Smooth muscle cell of the brain vasculature (primary cell): ENCODE results near the gene CNKSR1.

Experiments
- DNase-seq: peaks from one replicate; pipeline ENCODE4 v3.0.0-alpha.2; 2012; ENCODE audit warnings: low read depth, low spot score

The CNKSR1 gene, protein sequence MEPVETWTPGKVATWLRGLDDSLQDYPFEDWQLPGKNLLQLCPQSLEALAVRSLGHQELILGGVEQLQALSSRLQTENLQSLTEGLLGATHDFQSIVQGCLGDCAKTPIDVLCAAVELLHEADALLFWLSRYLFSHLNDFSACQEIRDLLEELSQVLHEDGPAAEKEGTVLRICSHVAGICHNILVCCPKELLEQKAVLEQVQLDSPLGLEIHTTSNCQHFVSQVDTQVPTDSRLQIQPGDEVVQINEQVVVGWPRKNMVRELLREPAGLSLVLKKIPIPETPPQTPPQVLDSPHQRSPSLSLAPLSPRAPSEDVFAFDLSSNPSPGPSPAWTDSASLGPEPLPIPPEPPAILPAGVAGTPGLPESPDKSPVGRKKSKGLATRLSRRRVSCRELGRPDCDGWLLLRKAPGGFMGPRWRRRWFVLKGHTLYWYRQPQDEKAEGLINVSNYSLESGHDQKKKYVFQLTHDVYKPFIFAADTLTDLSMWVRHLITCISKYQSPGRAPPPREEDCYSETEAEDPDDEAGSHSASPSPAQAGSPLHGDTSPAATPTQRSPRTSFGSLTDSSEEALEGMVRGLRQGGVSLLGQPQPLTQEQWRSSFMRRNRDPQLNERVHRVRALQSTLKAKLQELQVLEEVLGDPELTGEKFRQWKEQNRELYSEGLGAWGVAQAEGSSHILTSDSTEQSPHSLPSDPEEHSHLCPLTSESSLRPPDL

DNA sequence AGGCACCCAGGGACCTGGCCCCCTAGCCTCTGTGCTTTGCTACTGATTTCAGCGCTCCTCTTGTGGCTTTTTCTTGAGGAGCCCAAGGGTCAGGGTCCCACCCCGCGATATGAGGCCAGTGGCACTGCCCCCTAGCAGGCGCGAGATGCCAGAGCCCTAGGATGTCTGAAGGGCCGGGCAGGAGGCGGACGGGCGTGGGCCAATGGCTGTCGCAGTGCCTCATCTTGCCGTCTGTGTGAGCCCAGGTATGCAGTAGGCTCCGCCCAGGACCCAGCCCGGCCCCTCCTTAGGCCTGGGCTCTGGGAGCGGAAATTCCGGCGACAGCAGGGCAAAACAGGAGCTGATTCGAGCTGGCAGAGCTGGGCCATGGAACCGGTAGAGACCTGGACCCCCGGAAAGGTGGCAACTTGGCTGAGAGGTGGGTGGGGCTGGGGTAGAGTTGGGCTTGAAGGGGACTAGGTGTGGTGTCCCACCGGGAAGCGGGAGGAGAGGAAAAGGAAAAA is at the start of gene CNKSR1:
TSS of gene CNKSR1 (plus strand) at position 310 of the 503 bp plus-strand sequence. CDS start at position 367, 57 bp downstream.
- no peak for DNase-seq

DNA sequence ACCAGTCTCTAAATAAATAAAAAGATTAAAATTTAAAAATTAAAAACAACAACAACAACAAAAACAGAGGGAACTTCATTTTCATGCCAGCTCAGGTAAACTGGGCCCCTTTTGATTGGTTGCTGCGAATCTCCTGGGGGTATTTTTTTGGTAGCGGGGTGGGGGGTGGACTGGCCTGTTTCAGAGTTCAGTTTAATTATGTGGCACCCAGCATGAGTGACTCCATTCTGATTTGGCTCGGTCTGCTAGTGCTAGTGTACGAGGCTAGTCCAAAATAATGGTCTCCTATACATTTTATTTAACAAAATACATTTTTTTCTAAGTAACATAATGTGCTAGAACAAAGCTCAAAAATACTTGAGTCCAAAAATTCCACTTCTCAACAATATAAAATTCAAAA is 47.5 kb upstream of the CNKSR1 start:
- no peak for DNase-seq

DNA sequence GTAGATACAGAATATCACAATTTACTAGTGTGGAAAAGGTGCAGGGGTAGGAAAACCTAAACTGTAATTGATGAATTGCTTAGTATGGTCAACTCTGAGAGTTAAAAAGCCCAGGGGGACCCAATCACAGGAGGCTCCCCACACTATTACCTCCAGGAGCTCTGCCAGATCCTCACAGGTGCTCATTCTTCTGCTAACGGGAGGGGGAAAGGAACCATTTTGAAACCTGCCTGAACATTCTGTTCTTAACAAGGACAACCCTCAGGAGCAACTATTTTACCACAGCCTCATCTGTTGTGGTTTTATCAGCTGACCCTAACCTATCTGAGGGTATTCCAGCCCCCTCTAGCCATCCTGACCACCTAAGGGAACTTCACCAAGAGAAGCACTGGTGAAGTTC is 46.6 kb upstream of the CNKSR1 start:
- no peak for DNase-seq

DNA sequence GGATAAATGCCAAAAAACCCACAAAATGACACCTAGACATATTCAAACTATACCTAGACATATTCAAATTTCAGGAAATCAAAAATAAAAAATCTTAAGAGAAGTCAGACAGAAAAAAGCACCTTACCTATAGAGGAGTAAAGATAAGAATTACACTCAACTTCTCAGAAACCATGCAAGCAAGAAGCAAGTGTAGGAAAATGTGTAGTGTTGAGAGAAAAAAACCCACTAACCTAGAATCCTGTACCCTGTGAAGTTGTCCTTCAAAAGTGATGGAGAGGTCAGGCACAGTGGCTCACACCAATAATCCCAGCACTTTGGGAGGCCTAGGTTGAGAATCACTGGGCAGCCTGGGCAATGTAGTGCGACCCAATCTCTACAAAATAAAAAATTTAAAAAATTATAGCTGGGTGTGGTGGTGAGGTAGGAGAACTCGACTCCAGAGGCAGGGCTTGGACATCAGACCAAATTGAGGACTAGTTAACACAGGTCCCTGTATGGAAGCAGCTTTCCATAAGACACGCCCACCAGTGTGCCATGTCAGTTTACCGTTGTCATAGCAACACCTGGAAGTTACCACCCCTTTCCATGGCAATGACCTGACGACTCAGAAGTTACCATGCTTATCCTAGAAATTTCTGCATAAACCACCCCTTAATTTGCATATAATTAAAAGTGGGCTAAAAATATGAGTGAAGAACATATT is 45.0 kb upstream of the CNKSR1 start:
- DNase-seq, result no peak

DNA sequence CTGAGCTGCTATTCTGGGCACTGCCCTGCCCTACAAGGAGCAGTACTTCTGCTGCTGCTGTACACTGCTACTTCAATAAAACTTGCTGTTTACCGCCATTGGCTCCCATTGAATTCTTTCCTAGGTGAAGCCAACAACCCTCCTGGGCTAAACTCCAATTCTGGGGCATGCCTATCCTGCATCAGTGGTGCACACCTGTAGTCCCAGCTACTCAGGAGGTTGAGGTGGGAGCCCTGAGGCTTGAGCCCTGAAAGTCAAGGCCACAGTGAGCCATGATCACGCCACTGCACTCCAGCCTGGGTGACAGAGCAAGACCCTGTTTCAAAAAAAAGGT is 44.5 kb upstream of the CNKSR1 start:
- no peak for DNase-seq

DNA sequence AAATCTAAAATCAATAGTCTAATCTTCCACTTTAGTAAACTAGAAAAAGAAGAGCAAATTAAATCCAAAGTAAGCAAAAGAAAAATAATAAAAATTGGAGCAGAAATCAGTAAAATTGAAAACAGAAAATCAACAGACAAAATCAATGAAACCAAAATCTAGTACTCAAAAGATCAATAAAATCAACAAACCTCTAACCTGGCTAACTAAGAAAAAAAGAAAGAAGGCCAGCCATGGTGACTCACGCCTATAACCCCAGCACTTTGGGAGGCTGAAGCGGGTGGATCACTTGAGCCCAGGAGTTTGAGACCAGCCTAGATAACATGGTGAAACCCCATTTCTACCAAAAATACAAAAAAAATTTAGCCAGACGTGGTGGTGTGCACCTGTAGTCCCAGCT is 42.8 kb upstream of the CNKSR1 start:
- no peak for DNase-seq

DNA sequence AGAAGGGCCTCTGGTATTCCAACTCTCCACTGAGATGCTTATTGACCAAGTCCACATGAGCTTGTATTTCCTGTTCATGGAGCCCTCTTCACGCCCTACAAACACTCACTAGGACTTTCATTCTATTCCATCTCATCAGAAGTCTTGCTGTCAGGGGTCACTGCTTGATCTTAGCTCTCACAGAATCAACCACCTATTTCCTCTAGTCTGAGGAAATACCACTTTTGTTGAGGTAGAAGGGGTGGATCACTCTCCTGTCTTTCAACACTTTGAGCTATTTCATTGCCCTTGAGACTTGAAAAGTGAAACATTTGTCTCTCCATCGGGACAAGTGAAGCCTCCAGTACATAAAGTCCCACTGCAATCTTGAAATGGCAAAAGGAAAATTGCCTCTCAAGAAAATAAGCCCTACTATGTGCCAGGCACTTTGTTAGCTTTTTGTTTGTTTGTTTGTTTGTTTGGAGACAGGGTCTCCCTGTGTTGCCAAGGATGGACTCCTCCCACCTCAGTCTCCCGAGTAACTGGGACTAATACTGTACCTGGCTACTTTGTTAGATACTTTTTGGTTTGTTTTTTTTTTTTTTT is 38.2 kb upstream of the CNKSR1 start:
- no peak for DNase-seq

DNA sequence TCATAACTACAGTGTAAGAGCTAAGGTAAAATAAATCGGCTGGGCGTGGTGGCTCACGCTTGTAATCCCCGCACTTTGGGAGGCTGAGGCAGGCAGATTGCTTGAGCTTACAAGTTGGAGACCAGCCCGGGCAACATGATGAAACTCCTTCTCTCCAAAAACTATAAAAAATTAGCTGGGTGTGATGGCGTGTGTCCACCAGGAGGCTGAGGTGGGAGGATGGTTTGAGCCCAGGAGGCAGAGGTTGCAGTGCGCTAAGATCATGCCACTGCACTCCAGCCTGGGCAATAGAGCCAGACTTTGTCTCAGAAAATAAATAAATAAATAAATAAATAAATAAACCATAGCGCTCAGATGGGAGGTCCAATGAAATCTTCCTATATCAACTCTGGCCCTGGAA is 35.1 kb upstream of the CNKSR1 start:
- no peak for DNase-seq

DNA sequence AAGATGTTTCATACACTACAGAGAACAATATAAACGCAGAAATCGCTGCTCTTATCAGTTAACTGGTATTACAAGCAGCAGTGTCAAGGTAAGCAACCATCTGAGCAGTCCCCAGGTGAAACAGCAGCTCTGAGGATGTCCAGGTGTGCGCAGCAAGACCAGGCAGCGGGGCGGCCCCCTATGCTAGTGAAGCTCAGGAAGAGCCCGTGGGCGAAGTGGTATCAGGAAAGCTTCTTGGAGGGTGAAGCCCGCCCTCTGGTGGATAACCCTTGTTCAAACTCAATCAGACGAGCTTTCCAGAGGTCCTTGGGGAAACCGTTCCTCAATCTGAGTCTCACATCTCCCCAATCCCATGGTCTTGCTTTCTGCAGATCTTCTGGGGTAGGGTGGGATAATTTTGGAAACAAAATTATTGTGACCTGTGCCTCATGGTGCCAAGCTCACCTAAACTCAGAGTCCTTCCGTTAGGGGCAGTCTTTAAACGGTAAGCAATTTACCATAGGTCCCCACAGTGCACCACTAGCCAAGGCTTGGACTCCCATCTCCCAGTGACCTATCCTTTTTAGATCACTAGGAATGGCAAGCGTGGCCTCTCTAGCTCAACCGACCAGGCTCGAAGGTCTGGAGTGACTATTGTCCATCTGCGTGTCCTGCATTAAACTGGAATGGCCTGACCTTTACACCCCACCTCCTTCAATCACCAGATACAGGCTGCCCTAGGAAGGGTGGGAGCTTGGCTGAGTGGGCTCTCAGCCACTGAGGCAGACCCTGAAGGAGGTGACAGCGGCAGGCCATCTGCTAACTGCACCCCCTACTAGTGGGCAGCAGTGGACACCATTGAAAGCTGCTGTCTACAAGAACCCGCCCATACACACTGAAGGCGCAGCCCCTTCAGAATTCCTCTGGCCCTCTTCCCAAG is 32.0 kb upstream of the CNKSR1 start:
- peak; percentile 51 for DNase-seq

DNA sequence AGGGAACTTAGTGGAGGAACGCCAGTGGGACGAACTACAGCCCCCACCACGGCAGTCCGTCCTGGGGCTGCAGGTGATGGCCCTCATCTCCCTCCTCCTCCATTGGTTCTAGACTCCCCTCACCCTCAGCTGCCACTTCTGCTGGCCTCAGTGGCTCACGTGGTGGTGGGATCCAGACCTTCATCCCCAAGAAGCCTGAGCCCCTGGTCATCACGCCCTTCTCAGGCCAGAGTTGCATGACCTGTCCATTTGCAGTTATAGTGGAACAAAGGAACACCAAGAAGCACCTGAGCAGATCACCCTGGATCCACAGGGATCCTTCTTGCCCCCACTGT is 31.4 kb upstream of the CNKSR1 start:
- no peak for DNase-seq

DNA sequence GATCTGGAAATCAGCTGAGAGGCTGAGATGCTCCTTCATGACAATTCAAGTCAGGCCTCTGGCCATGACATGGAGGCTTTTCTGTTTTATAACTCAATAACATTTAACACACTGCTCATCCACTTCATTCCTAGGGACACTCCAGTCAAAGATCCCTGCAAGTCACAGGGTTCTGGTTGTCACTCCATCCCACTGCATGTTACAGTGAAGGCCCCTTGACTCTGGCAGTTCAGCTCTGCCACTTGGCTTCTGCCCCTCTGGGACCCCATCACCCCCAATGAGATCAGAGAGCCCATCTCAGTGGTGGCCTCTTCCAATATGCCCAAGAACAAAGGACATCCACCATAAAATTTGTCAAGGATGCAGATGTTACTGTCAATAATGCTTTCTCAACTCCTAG is 28.4 kb upstream of the CNKSR1 start:
- no peak for DNase-seq

DNA sequence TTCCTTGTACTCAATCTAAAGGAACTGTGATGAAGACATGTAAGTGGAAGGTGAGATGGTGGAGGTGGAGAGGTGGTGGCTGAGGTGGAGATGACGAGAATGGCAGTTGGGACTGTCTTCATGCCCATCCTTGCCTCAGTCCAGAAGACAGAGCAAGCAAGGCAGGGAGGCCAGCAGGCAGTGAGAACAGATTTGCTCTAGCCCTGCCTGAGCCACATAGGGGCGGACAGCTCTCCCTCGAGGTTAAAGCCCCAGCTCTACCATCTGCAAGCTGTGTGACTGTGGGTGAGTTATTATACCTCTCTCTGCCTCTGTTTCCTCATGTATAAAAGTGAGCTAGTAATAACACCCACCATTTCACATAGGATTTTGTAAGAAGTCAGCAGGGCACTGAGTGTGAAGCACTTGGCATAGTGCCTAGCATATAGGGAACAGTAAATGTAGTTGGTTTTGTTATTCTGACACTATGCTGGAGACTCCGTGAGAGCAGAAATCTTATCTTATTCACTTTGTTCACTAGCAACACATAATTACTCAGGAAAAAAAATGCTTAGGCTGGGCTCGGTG is 23.2 kb upstream of the CNKSR1 start:
- DNase-seq, result no peak

DNA sequence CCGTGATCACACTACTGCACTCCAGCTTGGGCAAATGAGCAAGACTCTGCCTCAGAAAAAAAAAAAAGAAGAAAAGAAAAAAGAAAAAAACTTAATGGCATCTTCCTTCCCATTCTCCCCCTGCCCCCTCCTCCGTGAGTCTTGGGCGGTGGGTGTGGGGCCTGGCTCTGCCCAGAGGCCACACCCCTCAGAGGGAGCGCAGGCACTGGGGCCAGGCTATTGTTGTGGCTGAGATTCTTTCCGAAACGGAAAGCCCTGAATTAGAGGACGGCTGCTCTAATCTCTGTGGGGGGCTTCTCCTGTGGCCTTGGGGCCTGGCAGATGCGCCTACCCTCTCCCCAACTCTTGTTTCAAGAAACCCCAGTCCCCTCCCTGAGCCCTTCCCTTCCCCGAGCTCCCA is 22.5 kb upstream of the CNKSR1 start:
- no peak for DNase-seq

DNA sequence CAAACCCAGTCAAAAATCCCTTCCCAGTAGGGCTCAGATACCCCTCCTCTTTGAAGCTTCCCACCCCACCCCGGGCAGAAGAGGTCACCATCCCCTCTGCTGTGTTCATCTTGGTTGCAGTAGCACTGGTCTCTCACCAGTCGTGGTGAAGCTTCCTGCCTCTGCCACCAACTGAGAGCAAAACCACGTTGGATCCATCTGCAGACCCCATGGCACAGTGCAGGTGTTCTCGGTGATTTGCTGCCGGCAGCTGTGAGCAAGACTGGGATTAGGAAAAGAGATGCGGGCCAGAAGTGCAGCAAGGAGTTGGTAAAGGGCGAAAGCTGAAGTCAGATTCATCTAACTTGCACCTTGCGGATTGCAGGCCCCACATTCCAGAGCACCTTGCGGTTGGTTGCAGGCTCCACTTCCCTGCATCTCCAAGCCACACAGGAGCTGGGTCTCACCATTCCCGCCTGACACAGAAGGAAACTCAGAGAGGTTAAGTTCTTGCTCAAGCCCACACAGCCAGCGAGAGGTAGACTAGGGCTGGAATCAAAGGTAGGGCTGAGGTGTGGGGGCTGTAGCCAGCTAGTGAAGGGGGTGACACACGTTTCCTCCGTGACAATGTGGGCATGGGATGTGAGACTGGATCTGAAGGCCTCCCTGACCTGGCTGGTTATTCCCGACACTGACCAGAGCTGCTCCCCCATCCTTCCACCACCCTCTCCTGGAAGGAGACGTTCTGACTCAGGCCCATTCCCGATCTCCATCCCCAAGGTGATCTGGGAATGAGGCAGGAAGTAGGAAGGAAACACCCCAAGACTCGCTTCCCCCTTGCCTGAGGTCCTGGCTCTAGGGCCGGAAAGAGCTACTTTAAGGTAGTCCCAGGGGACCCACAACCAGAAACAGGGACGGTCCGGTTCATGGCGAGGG is 21.7 kb upstream of the CNKSR1 start:
- DNase-seq, result no peak

DNA sequence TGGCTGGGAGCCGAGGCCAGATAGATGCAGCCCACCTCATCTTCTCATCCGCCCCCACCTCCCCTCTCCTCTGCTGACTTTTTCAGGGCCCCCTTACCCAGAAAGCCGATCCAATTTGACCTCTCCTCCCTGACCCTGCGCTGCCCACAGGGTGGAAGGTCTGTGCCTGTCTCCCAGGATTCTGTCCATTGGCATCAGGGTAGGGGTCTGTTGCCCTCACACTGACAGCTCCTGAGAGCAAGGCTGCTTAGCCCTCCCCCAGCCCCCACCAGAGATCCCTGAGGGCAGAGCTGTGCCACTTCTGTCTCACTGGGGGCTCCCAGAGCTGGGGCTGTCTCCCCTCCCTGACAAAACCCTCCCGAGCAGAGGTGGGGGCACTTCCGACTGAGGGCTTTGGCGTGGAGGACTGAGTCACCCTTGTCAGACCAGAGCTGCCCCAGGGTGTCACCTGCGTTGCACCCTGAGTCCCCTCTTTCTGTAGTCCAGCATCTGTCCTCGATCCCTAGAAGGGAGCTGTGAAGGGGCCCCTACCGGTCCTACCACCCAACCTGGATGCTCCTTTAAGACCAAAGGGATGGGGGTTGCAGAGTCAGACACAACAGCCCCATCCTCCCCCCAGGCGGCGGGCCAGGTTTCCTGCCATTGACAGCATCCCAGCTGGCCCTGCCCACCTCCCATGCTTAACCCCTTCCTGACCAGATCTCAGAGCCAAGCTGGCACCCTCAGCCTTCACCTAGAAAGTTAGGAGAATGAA is 20.8 kb upstream of the CNKSR1 start:
- DNase-seq, result no peak

DNA sequence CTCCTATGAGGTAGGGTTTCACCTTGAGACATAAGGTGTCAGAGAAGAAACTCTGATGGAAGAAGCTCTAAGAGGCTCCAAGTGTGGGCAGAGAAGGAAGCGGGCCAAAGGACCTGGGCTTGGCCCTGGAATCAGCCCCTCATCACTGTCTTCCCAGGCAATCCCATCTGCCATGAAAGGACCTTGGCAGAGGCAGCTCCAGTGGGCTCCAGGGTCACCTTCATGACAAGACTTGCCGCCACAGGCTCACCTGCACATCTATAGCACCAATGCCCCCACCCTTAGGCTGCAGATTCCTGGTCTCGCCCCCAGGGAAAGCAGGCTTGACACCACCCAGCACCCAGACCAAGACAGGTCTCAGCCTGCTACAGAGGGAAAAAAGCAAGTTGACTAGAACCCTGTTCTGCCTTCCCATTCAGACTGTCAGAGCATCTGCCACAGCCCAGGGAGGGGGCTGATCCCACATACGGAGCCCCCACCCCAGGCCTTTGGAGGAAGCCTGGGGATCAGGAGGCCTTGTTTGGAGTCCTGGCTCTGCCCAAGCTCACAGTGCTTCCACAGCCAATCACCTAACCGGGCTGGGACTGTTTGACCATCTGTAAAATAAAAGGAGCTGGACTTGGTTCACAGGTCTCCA is 18.9 kb upstream of the CNKSR1 start:
- DNase-seq, result no peak

DNA sequence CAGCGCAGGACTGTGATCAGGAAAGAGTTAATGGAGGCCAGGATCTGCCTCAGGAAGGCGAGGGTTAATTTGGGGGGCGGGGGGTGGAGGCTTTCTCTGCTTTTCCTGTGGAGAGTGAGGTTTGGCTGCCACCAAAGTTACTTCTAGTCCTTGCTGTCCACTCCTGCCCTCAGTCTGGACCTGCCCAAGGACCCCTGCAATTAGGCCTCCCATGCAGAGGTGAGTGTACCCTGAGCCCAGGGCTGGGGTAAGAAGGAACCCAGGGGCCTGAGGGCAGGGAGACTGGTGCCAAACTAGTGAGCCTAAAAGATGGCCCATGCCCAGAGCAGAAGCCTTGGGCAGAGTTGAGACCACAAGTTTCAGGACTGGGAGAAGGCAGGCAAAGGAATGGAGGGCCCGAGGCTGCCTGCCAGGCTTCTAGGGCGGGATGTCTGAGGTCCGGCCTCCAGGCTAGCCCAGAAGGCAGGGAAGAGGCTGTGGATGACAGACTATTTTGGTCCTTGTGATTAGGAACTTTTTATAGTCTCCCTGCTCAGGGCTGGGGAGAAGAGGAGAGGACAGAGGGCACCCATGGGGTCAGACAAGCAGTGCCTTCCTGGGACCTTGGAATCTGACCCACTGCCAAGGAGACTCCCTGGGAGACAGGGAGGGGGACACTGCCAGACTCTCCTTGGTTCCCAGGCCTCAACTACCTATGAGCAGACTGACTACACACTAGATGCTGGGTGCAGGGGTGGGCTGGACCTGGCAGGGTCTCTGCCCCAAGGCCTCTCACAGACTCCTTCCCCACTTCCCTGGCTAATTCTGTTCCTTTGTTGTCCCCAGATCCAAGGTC is 18.2 kb upstream of the CNKSR1 start, which contains the start of gene FAM110D:
TSS of gene FAM110D (plus strand) at position 172 of the 835 bp plus-strand sequence. CDS start 2,213 bp downstream, outside the sequence.
- DNase-seq, result no peak

DNA sequence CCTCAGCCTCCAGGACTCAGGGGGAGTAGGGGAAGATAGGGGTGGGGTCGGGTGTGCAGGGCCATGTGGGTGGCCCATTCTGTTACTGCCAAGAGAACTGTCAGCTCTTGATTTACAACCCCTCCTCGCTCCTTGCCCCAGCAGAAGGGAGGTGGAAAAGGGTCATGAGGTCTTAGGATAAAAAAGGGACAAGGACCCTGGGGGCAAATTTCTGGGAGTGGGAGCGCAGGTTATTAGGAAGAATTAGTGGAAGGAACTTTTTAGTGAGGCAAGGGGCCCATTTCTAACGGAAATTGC is 17.6 kb upstream of the CNKSR1 start:
- DNase-seq, result no peak
